Ectodermal cell (in vitro differentiated cells): ENCODE results near the gene SAMD11.

Experiments
- H3K27ac ChIP-seq: 2 replicates; pipeline ENCODE4 v1.7.0; 2013; ENCODE audit warnings: mild to moderate bottlenecking, low read depth, low read length; ENCODE audit not compliant: insufficient read depth, poor library complexity, severe bottlenecking
- H3K27me3 ChIP-seq: 2 replicates; pipeline ENCODE4 v1.7.0; 2013; ENCODE audit warnings: mild to moderate bottlenecking, low read length; ENCODE audit not compliant: insufficient read depth, control insufficient read depth, poor library complexity, severe bottlenecking
- H3K36me3 ChIP-seq: one replicate; pipeline ENCODE4 v1.7.0; 2013; ENCODE audit warnings: low read length; ENCODE audit not compliant: control insufficient read depth, insufficient read depth
- H3K4me1 ChIP-seq: one replicate; pipeline ENCODE4 v1.7.0; 2013; ENCODE audit warnings: low read length; ENCODE audit not compliant: control insufficient read depth, insufficient read depth
- H3K4me3 ChIP-seq: 2 replicates; pipeline ENCODE4 v1.7.0; 2013; ENCODE audit warnings: low read depth, low read length, control low read depth; ENCODE audit not compliant: insufficient read depth
- H3K9me3 ChIP-seq: 2 replicates; pipeline ENCODE4 v1.7.0; 2013; ENCODE audit warnings: mild to moderate bottlenecking, low read length, moderate library complexity; ENCODE audit not compliant: control insufficient read depth
- WGBS, 2 experiments: methylation state at CpG; one replicate each; pipeline ENCODE4 v1.1.7; 2013; ENCODE audit warnings: missing lambda C conversion rate in 2 of 2; 5-methylcytosine and 5-hydroxymethylcytosine counted together

Gene SAMD11

DNA sequence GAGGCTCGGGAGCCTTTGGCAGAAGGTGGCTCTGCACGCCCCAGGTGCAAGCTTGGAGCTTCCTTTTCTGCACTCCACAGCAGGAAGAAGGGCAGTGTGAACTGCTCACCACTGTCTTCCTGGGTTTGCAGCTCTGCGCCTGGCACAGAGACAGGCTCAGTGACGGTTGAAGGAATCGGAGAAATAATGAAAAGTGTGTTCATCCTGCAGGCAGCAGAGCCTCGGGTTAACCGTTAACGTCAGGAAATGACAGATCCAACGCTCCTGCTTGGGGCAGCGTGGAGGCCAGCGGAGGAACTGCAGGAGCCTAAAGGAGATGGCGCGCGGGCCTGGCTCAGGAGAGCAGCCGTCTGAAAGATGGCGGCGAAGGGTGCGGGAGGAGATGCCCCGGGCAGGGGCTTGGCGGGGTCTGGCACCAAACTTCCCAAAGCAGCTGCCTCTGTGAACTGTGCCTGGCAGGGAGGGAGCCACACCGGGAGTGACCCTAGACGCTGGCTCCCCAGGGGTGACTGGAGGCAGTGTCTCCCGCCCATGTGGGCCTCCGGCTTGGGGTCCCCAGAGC, 10.9 kb upstream of the SAMD11 start:
- Histone ChIP-seq H3K9me3 (no peaks in the 10 kb centered on the region), H3K4me1 (no peaks in the 10 kb centered on the region), H3K27me3 (peaks cover 81% of the 10 kb centered on the region), H3K4me3 (no peak overlapping the region), H3K27ac (no peak overlapping the region), H3K36me3 (no peaks in the 10 kb centered on the region)
- 52 to 56% methylated on average over 24 of the region's 24 CpGs for WGBS, 2 experiments

DNA sequence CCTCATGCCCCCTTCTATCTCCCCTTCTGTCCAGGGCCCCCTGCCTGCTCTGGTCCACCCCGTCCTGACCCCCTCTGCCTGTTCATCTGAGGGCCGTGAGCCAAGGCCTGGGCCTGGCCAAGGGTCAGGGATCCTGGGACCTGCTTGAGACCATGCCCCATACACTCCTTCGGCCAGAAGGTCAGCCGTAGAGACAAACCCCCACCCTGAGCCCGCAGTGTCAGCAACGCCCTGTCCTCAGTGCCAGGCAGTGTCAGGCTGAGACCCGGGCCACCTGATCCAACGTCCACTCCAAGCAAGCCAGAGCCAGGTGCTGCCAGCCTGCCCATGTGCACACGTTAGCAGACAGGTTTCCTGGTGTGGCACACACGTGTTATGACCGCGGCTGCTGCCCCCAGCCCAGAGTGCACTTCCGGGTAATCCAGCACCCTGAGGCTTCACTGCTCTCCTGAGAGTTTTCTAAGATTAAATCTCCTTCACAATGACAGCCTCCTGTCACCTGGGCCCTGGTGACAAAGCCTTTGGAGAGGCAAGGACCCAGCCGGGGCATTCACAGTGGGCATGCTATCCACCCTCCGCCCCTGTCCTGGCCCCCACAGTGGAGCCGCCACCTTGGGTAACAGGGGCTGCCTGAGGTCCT, 10.1 kb upstream of the SAMD11 start:
- no peaks in the 10 kb centered on the region for H3K9me3 ChIP-seq
- 89% methylated on average over 16 of the region's 16 CpGs for whole genome bisulfite sequencing, 2 experiments
- H3K27ac ChIP-seq: no peak overlapping the region

DNA sequence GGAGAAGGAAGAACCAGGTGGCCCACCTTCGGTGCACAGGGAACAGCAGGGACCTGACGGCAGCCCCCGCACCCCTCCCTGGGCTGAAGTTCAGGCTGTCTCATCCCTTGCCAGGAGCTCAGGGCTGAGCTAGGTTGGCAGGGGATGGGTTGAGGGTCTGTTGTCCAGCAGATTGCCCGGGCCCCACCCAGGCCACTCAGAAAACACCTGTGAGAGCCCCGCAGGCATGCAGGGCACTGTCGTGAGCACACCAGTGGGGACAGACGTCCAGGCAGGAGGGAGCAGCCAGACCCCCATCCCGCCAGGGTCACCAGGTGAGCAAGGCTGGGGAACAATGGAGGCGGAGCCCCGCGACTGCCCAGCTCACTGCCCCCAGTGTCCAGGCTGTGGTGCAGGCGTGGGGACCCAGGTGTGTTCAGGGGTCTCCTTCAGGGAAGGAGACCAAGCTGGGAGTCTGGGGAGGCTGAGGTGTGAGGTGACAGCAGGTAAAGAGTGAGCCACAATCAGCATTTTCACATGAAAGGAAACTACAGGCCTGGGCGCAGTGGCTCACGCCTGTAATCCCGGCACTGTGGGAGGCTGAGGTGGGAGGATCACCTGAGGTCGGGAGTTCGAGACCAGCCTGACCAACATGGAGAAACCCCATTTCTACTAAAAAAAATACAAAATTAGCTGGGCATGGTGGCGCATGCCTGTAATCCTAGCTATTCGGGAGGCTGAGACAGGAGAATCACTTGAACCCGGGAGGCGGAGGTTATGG, 9.4 kb upstream of the SAMD11 start:
- peaks cover 91% of the 10 kb centered on the region for H3K27me3 ChIP-seq
- no peak overlapping the region for H3K27ac ChIP-seq
- H3K9me3 ChIP-seq: no peaks in the 10 kb centered on the region
- no peak overlapping the region for H3K4me3 ChIP-seq
- H3K4me1 ChIP-seq: no peaks in the 10 kb centered on the region
- 83 to 87% methylated on average over 21 of the region's 21 CpGs for WGBS, 2 experiments
- no peaks in the 10 kb centered on the region for H3K36me3 ChIP-seq

More for the DNA sequence above, 10.1 kb upstream of the SAMD11 start:
- Histone ChIP-seq H3K4me3 (no peak overlapping the region), H3K27me3 (peaks cover 84% of the 10 kb centered on the region), H3K4me1 (no peaks in the 10 kb centered on the region), H3K36me3 (no peaks in the 10 kb centered on the region)

DNA sequence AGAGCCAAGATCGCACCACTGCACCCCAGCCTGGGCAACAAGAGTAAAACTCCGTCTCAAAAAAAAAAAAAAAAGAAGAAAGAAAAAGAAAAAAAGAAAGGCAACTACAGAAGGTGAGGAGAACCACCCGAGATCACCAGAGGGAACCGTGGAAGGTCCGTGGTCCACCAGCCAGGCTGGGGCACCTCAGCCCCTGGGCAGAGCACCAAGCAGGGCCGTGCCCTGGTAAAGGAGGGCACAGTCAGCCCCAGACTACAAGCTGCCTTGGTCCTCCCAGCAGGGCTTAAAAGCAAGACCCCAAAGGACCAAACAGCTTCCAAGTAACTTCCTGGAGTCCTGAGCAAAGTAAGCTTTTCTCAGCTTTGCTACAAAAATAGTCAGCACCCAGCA, 8.8 kb upstream of the SAMD11 start:
- Histone ChIP-seq H3K36me3 (no peaks in the 10 kb centered on the region), H3K4me3 (no peak overlapping the region), H3K27me3 (peaks cover 97% of the 10 kb centered on the region), H3K9me3 (no peaks in the 10 kb centered on the region), H3K27ac (no peak overlapping the region), H3K4me1 (no peaks in the 10 kb centered on the region)
- WGBS, 2 experiments: 84 to 90% methylated on average over 6 of the region's 6 CpGs

DNA sequence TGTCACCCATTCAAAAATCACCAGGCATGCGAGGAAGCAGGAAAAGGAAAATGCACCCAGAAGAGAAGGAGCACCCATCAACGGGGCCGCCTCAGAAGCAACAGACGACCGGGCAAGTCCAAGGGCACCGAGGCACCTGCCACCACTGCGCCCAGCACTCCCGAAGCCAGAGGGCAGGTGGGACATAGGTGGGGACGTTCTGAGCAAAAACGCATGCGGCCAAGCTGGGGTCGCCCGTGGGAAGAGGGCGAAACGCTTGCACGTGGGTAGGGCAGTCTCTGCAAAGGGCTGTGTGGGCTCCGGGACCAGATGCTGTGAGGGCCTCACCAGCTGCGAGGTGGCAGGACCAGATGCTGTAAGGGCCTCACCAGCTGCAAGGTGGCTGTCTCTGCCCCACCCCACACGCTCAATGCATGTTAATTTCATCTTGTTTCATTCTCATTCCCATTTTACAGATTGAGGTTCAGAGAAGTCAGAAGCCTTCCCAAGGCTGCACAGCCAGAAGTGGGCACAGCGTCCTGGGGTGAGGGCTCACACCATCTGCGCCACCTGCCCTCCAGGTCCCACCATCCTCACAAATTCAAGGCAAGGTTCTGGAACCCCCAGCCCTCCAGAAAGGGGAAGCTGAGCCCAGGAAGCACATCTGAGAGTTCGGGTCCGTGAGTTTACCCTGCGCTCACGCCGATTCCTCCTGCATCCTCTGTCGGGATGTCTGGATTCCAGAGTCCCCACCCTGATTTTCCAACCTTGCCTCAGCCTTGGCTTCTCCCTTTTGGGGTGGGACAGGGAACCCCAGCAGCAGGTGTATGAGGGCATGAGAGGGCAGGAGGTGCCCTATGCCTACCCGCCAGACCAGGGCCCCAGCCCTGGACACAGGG, 8.2 kb upstream of the SAMD11 start:
- Histone ChIP-seq H3K4me1 (peaks cover 3% of the 10 kb centered on the region), H3K36me3 (no peaks in the 10 kb centered on the region), H3K27ac (no peak overlapping the region), H3K27me3 (peaks cover 98% of the 10 kb centered on the region), H3K4me3 (no peak overlapping the region), H3K9me3 (no peaks in the 10 kb centered on the region)
- 85% methylated on average over 28 of the region's 28 CpGs for WGBS, 2 experiments

DNA sequence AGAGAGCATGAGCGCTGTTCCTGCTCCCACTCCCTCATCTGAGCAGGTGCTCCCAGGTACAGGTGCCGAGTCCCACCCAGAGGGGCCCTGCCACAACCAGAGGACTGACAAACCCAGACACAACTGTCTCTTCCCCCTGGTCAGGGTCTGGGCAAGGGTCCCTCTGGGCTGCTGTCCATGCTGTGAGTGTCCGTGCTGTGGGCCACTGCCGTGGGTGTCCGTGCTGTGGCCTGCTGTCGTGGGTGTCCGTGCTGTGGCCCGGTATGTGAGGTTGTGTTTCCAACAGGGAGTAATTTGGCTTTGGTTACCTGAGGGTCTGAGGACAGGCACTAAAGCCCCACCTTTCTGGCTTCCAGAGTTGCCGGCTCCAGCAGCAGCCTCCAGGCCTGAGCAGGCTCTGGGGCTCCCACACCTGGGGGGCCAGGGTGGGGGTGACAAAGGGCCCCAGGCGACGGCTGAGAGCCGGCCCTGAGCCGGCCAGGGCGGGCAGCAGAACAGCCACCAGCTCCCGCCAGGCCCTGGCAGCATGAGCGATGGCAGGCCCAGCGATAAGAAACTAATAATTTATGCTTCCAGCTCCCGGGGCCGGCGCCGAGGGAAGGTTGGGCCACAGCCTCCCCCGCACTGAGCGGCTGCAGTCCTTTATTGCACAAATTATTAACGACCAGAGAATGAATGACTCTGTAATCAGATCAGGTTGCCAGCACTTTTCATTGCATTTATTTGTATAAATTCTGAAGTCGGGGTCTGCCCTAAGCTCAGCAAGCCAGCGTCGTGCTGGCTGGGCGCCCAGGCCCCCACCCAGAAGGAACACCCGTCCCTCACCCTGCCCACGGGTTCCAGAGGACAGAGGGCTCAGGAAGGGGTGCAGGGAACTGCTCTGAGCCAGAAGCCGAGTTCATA, 7.3 kb upstream of the SAMD11 start:
- Histone ChIP-seq H3K4me3 (no peak overlapping the region), H3K36me3 (no peaks in the 10 kb centered on the region), H3K9me3 (no peaks in the 10 kb centered on the region), H3K4me1 (peaks cover 8% of the 10 kb centered on the region), H3K27me3 (peaks cover 98% of the 10 kb centered on the region), H3K27ac (no peak overlapping the region)
- 81% methylated on average over 31 of the region's 31 CpGs for WGBS, 2 experiments

DNA sequence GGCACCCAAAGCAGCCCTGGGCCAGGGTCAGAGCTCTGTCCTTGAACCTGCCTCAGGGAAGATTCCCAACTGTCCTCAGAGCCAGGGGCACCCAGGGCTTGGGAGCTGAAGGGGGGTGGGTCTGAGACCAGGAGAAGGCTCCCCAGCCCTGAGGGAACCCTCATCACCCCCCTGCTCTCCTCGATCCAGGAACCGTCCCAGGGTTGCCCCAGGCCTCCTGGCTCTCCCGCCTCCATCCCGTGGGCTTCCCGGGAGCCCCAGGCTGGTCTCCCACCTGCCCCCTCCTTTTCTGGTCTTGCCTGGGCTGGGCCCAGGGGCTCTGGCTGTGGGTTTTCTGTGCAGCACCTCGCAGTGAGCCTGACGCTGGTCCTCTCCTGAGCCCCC, 6.7 kb upstream of the SAMD11 start:
- 69% methylated on average over 7 of the region's 7 CpGs for WGBS, 2 experiments
- H3K27ac ChIP-seq: no peak overlapping the region
- H3K4me3 ChIP-seq: no peak overlapping the region
- H3K36me3 ChIP-seq: no peaks in the 10 kb centered on the region
- H3K4me1 ChIP-seq: peaks cover 8% of the 10 kb centered on the region
- peaks cover 98% of the 10 kb centered on the region for H3K27me3 ChIP-seq
- no peaks in the 10 kb centered on the region for H3K9me3 ChIP-seq

DNA sequence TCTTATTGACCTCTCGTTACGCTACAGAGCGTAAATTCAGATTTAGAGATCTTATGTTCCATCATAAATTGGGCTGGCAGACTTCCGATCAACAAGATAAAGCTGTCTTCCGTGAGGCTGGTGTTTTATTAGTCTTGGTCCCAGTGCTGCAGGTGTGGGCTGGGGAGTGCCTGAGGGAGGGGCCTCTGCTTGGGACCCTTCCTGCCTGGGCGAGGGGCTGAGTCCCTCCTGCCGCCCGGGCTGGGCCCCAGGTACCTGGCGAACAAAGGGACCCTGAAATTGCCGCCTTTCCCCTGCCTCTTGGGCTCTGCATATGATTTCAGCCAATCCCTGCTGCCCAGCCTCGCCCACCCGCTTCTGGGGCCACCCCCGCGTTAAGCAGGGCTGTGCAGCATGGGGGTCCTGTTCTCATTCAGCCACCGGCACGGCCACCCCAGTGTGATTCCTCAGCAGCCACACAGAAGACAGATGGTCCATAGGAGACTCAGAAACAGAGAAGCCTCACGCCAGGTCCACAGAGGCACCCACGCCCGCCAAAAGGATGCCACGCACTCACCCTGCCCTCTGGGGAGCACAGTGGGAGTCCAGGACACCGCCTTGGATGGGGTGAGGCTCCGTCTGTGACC, 6.1 kb upstream of the SAMD11 start:
- H3K27me3 ChIP-seq: peaks cover 98% of the 10 kb centered on the region
- 78 to 80% methylated on average over 22 of the region's 22 CpGs for WGBS, 2 experiments
- H3K27ac ChIP-seq: no peak overlapping the region
- H3K4me1 ChIP-seq: peaks cover 9% of the 10 kb centered on the region
- H3K9me3 ChIP-seq: no peaks in the 10 kb centered on the region
- no peaks in the 10 kb centered on the region for H3K36me3 ChIP-seq
- H3K4me3 ChIP-seq: no peak overlapping the region

DNA sequence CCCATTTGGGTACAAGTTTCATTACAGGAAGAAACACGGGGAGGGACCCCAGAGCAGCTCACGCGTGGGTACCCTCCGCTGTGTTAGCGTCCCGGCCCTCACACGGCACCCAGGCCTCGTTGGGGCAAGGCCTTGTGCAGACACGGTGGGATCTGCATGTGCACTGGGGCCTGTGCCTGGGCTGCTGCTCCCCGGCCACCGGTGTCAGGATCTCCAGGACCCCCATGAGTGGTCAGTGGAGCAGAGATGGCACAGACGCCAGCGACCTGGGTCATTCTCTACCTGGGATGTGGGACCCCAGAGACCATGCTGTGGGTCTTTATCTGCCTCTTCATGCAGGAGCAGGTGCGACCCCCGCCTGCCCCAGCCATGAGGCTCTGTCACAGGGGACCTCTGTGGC, 5.4 kb upstream of the SAMD11 start:
- Histone ChIP-seq H3K36me3 (no peaks in the 10 kb centered on the region), H3K9me3 (no peaks in the 10 kb centered on the region), H3K4me1 (peaks cover 16% of the 10 kb centered on the region), H3K4me3 (no peak overlapping the region), H3K27me3 (peaks cover 98% of the 10 kb centered on the region), H3K27ac (no peak overlapping the region)
- WGBS, 2 experiments: 89 to 93% methylated on average over 15 of the region's 15 CpGs
